ENCODE data around the gene RHBDF2.
"Not testable (repeated sequence)": the region's sequence is repeated elsewhere in the genome, so short reads cannot be mapped to it uniquely, and the experiment has no call there.

RHBDF2 gene

DNA sequence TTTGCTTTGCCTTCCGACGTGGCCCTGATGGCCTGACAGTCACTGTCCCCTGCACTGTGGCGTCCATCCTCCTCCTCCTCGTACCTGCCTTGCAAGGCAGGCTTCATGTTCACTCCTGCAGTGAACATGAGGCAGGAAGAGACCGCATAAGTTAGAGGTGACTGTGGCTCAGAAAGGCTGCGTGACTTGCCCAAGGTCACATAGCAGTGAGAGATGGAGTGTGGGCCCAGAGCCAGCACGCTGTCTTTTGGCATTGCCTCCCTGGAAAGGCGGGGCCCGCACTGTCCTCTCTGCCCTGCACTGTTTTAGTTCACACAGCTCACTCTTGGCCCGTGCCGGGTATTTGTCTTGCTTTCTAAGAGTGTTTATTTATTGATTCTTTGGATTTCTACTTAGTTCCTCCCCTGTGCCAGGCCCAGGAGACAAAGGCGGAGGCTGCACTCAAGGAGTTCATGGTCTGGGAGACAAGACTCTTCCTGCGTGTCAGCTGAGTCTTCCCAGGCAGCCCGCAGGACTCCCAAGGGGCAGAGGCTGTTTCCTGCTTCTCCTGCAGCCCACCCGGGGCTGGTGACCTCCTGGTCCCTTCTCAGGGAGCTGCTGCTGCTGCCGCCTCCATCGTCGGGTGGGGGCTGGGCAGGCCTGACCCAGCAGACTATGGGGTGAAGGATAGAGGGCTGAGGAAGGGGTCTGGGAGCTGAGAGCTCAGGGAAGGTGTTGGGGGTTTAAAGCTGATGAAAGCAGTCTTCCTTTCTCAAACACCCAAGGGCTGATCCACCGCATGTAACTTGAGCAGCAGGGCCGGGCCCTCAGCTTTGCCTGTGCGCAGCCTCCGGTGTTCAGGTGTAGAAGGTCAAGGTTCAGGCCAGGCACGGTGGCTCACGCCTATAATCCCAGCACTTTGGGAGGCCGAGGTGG lies 23.6 kb upstream of the RHBDF2 start:
- no peak for DNase-seq (ENCODE audit: low read depth in 2 of 2)

DNA sequence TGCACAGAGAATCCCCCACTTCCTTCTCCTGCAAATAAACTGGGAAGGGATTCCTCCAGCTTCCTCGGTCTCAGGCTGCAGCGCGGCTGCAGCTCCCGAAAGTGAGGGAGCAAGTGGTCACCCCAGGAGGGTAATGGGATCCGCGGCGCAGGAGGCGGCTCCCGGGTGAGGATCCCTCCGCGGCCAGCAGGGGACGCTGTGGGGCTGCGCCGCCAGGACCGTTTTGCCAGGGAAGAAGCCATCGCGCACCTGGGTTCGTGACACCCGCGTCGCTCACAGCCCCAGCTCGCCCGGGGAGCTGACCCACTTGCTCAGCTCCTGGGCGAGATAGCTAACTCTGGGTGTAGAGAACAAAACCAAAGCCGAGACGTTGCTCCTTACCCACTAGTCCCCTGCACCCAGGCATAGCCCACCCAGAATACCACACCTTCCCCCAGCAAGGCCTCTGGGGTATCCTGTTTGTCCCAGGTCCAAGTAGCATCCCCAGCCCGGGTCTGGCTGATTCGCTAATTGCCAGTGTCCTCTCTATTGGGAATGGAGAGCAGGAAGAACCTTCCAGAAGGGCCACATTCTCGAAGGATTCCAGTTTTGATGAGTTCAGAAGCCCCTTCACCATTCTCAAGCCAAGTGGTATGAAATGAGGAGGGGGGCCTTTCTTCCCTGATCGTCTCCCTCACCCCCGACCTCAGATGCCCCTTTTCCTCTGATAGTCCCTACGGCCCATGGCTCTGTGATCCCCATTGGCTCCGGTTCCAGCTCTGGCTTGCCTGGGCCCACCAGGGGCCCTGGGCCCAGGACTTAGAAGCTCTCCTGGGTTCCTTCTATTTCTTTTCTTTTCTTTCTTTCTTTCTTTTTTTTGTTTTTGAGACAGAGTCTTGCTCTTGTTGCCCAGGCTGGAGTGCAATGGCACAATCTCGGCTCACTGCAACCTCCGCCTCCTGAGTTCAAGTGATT lies 22.1 kb upstream of the RHBDF2 start:
- DNase-seq (ENCODE audit: low read depth in 2 of 2): peak; percentile 62 to 74

DNA sequence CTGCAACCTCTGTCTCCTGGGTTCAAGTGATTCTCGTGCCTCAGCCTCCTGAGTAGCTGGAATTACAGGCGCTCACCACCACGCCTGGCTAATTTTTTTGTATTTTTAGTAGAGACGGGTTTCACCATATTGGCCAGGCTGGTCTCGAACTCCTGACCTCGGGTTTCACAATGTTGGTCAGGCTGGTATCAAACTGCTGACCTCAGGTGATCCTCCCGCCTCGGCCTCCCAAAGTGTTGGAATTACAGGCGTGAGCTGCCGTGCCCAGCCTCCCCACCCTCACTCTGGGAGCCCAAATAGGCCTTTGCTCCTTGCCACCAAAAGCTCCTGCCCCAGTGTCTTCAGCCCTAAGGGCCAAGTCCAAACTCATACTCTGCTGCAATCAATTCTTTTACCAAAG lies 20.5 kb upstream of the RHBDF2 start:
- DNase-seq (ENCODE audit: low read depth in 2 of 2): not testable (repeated sequence)

DNA sequence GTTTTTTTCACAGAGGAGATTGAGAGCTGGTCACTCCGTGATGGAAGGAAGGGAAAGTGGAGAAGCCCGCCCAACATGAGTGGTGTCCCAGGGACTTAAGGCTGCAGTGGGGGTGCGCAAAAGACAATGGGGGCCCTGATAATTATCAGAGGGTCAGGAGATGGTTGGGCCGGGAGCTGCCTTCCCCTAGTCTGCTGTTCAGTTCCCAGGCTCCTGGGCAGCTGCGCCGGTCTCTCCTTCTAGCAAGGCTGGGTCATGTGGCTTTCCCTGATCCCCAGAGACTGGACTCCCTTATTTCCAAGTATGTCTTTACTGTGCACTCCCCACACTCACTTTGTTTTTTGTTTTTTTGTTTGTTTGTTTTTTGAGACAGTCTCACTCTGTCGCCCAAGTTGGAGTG lies 20.0 kb upstream of the RHBDF2 start:
- no peak for DNase-seq (ENCODE audit: low read depth in 2 of 2)

DNA sequence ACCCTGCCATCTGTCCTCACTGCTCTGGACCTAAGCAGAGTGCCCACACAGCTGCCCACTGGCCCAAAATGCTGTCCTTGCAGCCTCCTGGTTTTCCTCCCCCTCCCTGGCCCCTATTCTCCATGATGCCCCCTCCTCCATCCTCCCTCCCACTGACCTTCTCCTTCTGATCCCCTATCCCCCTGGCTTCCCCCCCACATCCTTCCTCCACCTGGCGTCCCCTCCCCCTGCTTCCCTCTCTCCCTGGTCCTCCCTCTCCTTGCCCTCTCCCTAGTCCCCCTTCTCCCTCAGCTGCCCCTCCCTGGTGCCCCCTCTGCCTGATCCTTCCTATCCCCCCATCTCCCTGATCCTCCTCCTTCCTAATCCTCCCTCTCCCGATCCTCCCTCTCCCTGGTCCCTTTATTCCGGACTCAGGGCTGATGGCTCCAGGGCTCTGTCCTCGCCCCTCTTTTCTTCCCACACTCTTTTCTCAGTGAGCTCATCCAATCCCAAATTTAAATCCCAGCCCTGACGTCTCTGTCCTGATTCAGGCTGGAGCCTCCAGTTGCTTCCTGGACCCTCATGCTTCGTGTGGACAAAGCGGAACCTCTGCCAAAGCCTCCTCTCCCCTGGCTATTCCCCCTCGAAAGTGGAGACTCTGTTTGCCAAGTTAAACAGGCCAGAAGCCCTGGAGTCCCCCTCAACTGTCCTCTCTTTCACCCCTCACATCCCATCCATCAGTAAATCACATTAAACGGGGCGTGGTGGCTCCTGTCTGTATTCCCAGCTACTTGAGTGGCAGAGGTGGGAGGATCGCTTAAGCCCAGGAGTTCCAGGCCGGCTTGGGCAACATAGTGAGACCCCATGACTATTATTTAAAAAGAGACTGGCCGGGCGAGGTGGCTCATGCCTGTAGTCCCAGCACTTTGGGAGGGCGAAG lies 18.1 kb upstream of the RHBDF2 start:
- DNase-seq (ENCODE audit: low read depth in 2 of 2): no peak

DNA sequence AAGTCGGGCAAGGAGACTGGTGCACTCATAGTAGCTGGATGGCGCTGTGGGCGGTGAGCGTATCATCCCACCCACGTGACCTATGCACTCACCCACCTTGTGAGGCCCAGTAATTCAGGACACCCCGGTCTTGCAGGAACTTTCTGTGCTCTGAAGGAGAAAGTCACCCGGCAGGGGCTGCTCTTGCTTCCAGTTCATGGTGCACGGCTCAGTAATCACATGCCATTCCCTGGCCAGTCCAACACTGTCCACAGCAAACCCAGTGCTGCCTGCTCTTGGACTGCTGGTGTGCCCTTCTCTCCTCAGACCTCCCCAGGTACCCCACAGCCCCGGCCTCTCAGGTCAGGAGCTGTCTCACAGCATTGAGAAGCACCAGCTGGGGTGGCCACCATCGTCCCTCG lies 16.4 kb upstream of the RHBDF2 start:
- DNase-seq (ENCODE audit: low read depth in 2 of 2): no peak

DNA sequence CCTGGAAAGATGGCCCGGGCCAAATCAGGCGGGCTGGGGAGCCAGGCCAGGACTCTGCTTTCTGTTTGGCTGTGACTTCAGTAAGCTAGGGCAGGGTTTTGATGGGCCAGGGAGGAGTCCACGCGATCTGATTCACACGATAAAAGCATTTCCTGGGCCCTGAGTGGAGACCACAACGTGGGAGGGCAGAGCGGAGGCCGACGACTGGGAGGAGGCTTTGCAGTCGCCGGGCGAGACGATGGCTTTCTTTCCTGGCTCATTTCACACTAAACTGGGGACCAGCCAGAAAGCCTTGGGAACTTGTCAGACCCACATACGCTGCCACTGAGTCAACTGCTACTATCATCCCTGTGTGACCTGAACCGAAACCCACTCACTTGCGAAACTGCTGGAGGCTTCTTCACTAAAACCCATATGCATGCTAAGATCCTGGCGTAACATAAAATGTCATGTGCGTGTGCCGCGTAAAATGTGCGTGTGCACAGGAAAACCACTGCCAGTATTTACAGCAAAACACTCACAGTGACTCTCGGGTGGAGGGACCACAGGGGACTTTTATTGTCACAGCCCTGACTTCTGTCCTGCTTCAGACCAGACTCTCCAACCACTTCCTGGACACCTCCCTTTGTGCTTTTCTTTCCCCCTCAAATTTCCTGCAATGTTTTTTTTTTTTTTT lies 14.2 kb upstream of the RHBDF2 start:
- peak; percentile 39 to 65 for DNase-seq (ENCODE audit: low read depth in 2 of 2)

DNA sequence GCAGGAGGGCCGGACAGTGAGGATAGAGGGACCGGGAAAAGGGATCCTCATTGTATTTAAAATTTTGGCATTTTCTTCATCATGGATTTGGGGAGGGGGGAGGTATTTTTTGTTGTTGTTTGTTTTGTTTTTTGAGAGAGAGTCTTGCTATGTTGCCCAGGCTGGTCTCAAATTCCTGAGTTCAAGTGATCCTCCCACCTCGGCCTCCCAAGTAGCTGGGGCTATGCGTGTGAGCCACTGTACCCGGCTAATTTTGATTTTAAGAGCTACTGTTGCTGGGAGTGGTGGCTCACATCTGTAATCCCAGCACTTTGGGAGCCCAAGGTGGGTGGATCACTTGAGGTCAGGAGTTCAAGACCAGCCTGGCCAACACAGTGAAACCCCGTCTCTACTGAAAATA lies 13.1 kb upstream of the RHBDF2 start:
- not testable (repeated sequence) for DNase-seq (ENCODE audit: low read depth in 2 of 2)

DNA sequence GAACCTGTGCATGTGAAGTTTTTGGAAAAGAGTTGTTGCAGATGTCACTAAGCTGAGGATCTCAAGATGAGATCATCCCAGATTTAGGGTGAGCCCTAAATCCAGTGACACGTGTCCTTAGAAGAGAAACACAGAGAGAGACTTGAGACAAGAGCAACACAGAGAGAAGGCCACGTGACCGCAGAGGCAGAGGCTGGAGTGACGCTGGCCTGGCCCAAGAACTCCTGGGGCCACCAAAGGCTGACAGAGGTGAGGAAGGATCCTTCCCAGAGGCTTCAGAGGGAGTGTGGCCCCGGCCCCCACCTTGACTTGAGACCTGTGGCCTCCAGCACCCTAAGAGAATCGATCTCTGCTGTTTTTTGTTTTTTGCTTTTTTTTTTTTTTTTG lies 12.1 kb upstream of the RHBDF2 start:
- no peak for DNase-seq (ENCODE audit: low read depth in 2 of 2)

DNA sequence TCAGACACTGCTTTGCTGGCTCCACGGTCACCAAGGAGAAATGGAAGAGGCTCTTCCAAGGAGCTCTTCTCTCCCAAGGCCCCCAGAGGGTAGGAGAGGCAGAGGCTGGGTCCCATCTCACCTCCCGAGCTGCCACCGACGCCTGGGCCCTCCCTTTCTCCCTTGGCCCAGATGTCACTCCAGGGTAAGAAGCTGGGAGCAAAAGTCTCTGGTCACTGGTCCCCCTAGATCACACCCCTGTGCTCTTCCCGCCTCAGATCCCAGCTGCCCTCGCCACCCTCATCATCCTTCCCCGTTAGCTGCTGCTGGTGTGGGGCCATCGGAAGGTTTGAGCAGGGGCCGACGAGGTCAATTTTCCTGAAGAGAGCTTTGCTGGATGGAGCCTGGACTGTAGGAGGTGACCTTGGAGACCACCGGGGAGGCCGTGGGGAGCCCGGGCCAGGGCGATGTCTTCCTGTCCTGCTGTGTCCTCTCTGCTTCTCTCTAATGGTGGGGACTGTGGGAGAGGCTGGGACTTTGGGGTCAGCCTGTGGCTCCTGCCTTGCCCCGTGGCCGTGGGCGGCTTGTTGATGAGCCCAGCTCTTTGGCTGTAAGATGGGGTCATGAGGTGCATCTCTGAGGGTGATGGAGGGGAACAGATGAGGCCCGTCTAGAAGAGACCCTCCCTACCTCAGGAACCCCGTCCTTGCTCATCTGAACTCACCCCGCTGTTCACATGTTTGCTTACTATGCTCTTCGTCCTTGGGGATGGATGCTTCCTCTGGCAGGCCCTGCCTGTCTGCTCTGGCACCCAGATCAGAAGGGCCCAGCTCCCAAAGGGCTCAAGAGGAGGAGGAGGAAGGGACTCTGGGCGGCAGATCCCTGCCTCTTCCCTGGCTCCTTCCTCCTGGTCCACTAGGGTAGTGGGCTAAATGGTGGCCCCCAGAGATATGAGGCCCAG lies 11.4 kb upstream of the RHBDF2 start:
- DNase-seq (ENCODE audit: low read depth in 2 of 2): no peak

DNA sequence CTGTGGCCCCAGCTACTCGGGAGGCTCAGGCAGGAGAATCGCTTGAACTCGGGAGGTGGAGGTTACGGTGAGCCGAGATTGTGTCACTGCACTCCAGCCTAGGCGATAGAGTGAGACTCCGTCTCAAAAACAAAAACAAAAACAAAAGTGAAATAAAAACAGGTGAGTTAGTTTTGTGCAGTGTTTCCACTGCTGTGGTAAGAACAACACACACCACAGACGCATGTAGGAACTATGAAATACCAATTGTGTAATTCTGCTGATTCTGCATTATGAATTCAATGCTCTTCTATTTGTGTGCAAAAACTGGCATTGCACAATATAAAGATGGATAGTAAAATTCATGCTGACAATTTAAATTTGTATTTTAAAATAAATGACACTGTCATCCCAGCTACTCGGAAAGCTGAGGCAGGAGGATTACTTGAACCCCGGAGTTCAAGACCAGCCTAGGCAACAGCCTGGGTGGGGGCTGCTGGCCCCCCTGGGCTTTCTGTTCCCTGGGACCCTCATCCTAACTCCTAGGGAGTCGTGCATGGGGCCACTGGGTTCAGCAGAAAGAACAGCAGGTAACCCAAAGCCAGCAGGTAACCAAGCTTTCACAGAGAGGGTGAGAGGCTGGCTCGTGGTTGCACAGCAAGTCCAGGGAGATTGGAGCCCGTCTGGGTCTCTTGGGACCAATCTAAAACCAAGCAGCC lies 10.6 kb upstream of the RHBDF2 start:
- no peak for DNase-seq (ENCODE audit: low read depth in 2 of 2)

DNA sequence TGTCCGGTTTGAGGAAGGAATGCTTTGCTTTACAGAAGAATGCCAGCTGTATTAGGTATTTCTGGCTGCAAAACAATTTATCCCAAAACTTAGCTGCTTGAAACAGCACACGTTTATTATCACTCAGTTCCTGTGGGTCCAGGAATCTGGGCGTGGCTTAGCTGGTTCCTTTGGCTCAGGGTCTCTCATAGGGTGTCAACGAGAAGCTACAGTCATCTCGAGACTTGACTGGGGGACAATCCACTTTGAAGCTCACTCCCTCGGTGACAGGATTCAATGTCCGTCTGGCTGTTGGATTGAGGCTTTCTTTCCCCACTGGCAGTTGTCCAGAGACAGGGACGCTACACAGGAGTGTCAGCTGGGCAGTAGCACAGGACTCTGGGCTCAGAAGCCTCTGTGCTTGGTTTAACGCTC lies 9.6 kb upstream of the RHBDF2 start:
- DNase-seq (ENCODE audit: low read depth in 2 of 2): no peak

DNA sequence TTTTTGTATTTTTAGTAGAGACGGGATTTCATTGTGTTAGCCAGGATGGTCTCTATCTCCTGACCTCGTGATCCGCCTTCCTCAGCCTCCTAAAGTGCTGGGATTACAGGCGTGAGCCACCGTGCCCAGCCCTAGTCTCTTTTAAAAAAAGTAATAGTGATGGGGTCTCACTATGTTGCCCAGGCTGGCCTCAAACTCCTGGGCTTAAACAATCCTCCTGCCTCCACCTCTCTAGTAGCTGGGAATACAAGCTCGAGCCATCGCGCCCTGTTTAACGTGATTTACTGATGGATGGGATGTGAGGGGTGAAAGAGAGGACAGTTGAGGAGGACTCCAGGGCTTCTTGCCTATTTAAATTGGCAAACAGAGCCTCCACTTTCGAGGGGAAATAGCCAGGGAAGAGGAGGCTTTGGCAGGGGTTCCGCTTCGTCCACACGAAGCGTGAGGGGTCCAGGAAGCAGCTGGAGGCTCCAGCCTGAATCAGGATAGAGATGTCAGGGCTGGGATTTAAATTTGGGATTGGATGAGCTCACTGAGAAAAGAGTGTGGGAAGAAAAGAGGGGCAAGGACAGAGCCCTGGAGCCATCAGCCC lies 7.3 kb upstream of the RHBDF2 start:
- not testable (repeated sequence) for DNase-seq (ENCODE audit: low read depth in 2 of 2)

DNA sequence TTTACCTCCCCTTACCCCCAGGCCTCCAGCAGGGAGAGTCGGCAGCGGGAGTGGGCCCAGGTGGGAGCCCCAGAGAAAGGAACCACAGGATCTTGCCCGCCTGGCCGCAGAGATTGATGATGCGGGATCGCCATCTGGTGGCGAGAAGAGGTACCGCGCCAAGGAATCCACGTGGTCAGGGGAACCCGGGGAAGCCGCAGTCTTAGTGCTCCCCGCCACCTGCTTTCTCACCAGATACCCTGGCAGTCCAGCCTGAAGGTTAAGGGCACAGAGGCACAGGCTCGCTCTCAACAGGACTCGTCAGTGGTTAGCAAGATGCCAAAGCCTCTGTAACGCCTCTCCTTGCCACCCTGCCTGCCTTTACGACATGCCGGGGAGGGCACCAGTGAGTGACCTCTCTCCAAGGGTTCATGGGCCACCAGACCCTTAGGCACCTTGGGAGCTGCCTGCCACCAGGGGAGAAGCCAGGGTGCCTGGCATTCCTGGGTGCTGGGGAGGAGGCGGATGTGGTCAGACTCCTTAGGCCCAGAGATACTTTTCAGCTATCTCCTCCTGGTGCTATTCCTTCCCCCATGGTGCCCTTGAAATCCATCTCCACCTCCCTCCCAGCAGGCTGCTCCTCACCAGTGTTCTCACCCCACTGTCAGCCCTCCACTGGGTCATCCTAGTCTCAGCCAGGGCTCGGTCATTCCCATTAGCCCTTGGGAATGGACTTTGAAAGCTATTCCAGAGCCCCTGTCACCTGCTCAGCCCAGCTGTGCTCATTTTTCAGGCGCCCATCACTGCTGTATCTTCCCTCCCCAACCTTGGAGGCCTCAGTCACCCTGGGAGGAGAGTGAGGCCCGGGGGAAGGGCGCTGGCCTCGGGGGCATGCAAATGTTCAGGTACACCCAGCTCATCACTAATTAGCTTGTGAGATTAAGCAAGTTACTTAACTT lies 5.5 kb upstream of the RHBDF2 start:
- peak; percentile 76 to 85 for DNase-seq (ENCODE audit: low read depth in 2 of 2)

DNA sequence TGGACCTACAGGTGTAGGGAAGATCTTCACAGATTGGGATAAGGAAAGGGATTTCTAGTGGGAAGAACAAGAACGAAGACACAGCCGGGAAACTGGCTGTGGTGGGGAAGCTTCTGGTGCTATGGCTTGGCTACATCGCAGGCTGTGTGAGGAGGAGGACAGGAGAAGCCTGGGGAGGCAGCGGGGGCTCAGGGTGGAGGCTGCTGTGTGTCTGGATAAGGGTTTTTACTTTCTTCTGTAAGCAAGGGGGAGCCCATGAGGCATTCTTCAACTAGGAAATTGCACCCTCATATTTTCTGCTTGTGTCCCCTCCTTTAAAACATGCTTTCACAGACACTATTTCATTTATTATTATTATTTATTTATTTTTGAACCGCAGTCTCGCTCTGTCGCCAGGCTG lies 2.9 kb upstream of the RHBDF2 start:
- DNase-seq (ENCODE audit: low read depth in 2 of 2): no peak

DNA sequence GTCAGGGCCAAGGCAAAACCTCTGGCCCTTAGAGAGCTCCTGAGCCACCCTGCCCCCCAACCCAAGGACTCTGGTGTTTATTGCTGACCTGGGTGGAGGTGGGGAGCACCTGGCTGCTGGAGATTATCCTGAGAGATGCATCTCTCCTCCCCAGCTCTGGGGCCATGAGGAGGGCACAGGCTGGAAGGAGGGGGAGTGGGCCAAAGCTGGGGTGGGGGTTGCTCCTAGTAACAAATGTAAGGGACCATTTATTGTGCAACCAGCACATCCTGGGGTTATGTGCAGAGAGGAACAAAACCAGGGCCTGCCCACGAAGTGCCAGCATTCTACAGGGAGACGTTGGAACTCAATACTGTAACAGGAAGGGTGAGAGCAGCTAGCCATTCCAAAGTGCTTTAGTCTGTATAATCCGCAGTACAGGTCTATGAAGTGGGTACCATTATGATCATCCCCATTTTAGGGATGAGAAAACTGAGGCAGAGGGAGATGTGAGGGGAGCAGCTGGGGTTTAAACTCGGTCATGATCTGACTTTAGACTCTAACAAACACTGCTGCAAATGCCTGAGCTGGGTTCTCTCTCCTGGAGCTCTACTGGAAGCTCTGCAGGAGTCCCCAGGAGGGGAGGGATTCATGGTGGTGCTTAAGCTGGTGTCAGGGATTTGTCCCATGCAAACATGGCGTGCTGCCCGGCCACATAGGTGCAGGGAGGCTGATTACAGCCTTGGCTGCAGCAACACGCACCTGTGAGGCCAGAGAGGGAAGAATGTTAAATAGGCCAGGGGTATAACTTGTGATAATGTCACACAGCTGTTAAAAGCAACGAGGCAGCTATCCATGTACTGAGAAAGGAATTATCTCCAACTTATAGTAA lies 1.4 kb upstream of the RHBDF2 start:
- DNase-seq (ENCODE audit: low read depth in 2 of 2): no peak

DNA sequence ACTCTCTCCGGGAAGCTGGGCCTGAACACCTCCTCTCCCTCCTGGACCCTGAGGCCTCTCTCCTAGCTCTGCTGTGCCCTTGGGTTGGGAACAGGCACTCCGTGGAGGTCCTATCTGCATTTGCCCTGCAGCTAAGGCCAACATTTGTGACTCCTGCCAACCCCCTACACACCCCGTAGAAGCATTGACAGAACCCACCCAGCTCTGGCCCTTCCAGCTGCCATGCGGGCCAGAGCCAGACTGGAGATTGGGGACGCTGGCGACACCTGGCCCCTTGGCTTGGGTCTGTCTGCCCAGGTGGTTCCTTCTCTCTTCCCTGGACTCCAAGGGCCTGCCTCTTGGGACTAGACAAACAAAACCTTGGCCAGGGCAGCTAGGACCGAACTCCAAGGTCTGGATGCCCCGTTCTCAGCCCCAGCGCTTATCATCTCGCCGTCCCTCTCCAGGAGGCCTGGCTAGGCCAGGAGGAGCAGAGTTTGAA lies 644 bp upstream of the RHBDF2 start:
- DNase-seq (ENCODE audit: low read depth in 2 of 2): no peak
